HL-60 (cell line): ENCODE data around the gene ACOD1.

Experiments used
- DNase-seq, 2 experiments: peaks; one replicate each; pipeline ENCODE4 v3.0.0-alpha.2; 2010 to 2020; ENCODE audit warnings: low read depth in 1 of 2, low spot score in 1 of 2
- H3K27ac ChIP-seq: fragments of 250-450 bp; sonication (Bioruptor Pico); replicated peaks from 2 replicates; pipeline ENCODE4 v1.5.1; 2020; ENCODE audit warnings: mild to moderate bottlenecking, moderate library complexity
- H3K27me3 ChIP-seq: fragments of 250-450 bp; sonication (Bioruptor Pico); 2 replicates; pipeline ENCODE4 v1.5.1; 2021; ENCODE audit warnings: mild to moderate bottlenecking, moderate library complexity; ENCODE audit not compliant: insufficient read depth, poor library complexity, severe bottlenecking
- H3K4me3 ChIP-seq: replicated peaks from 2 replicates; pipeline ENCODE4 v1.5.1; 2011; ENCODE audit warnings: mild to moderate bottlenecking, control low read depth, low read length; ENCODE audit not compliant: insufficient read depth
- CTCF ChIP-seq: IDR thresholded peaks from one replicate; pipeline ENCODE4 v1.5.1; 2011; ENCODE audit warnings: low read length, control low read depth, inconsistent platforms; ENCODE audit not compliant: insufficient read depth
- GABPA ChIP-seq: IDR thresholded peaks from 2 replicates; pipeline ENCODE4 v1.6.1; 2012; ENCODE audit warnings: low read depth
- POLR2AphosphoS5 ChIP-seq: IDR thresholded peaks from 2 replicates; pipeline ENCODE4 v1.6.1; 2012; ENCODE audit warnings: low read depth
- REST ChIP-seq: IDR thresholded peaks from 2 replicates; pipeline ENCODE4 v1.6.1; 2012; ENCODE audit warnings: low read depth; ENCODE audit not compliant: insufficient replicate concordance
- SPI1 ChIP-seq: IDR thresholded peaks from 2 replicates; pipeline ENCODE4 v1.6.1; 2012; ENCODE audit warnings: low read depth, mild to moderate bottlenecking, borderline replicate concordance

The ACOD1 gene

GRCh38 chr13:77001540-77001939 is 53.2 kb downstream of the ACOD1 start:
- Histone ChIP-seq H3K4me3 (no peak overlapping the region), H3K27me3 (no peaks in the 10 kb centered on the region), H3K27ac (no peak overlapping the region)
- TF ChIP-seq CTCF: no peak
- no peak for TF ChIP-seq SPI1
- TF ChIP-seq REST: no peak
- TF ChIP-seq POLR2AphosphoS5: no peak
- TF ChIP-seq GABPA: no peak
- no peak for DNase-seq

GRCh38 chr13:77001963-77002587 is 53.8 kb downstream of the ACOD1 start:
- no peaks in the 10 kb centered on the region for H3K27me3 ChIP-seq
- H3K4me3 ChIP-seq: no peak overlapping the region
- DNase-seq: no peak
- H3K27ac ChIP-seq: no peak overlapping the region
- TF ChIP-seq GABPA: no peak
- TF ChIP-seq SPI1: no peak
- no peak for TF ChIP-seq POLR2AphosphoS5
- no peak for TF ChIP-seq CTCF
- TF ChIP-seq REST: no peak

- H3K27ac ChIP-seq: no peak overlapping the region
Measured at GRCh38 chr13:77002590-77003190, 54.4 kb downstream of the ACOD1 start.

More at GRCh38 chr13:77002590-77003190, 54.4 kb downstream of the ACOD1 start:
- DNase-seq: no peak
- H3K27me3 ChIP-seq: no peaks in the 10 kb centered on the region
- TF ChIP-seq POLR2AphosphoS5: no peak
- H3K4me3 ChIP-seq: no peak overlapping the region
